ENCODE results near the gene PLTP. TPM values are rescaled to one million over a fixed set of nuclear protein-coding genes. Genes with fewer than 3 reads are reported as not detected.

The PLTP gene
- total and polyA plus RNA-seq, 2 of the 13 experiments (the other 11 are each of a cell fraction or from before 2014, with no cell fraction given), result 16.9 to 28.6 TPM

- TF ChIP-seq HNF1A (IDR thresholded peaks at IDR 0.05; ENCODE audit: low read depth) (no peak), HNF1A (CRISPR knock-in tag; IDR thresholded peaks at IDR 0.05; ENCODE audit: borderline replicate concordance) (no peak), TCF12 (IDR thresholded peaks at IDR 0.05) (no peak), TCF12 (CRISPR knock-in tag; IDR thresholded peaks at IDR 0.05) (no peak), ZNF572 (CRISPR knock-in tag; IDR thresholded peaks at IDR 0.05) (0 out of 2 replicates have a peak, but pooled peaks have one; percentile 8), ZNF598 (CRISPR knock-in tag; IDR thresholded peaks at IDR 0.05; ENCODE audit: borderline replicate concordance) (no peak), WIZ (CRISPR knock-in tag; IDR thresholded peaks at IDR 0.05) (no peak), ZNF7 (CRISPR knock-in tag; IDR thresholded peaks at IDR 0.05) (no peak), SMARCE1 (IDR thresholded peaks at IDR 0.05; ENCODE audit: borderline replicate concordance) (no peak), MED13 (CRISPR knock-in tag; IDR thresholded peaks at IDR 0.05) (no peak), ZNF101 (CRISPR knock-in tag; IDR thresholded peaks at IDR 0.05; ENCODE audit: borderline replicate concordance, low read depth) (no peak), ZNF263 (CRISPR knock-in tag; IDR thresholded peaks at IDR 0.05) (peak; percentile 97), TBP (CRISPR knock-in tag; IDR thresholded peaks at IDR 0.05) (no peak), RBFOX2 (IDR thresholded peaks at IDR 0.05; ENCODE audit: low read depth, low read length) (no peak), GABPB1 (CRISPR knock-in tag; IDR thresholded peaks at IDR 0.05) (no peak; the same call in 1 of the 2 replicates), NR2F1 (CRISPR knock-in tag; IDR thresholded peaks at IDR 0.05) (peak; percentile 18 to 47; a peak in 1 of 4 replicates), SIX4 (CRISPR knock-in tag; IDR thresholded peaks at IDR 0.05) (peak; percentile 66), ATF5 (CRISPR knock-in tag; IDR thresholded peaks at IDR 0.05; ENCODE audit: low read depth) (no peak), ZFYVE20 (CRISPR knock-in tag; IDR thresholded peaks at IDR 0.05; ENCODE audit: borderline replicate concordance, low read depth) (no peak), ZFAT (CRISPR knock-in tag; conservative IDR thresholded peaks at IDR 0.05) (no peak), ZNF143 (CRISPR knock-in tag; IDR thresholded peaks at IDR 0.05) (no peak; the same call in 1 of the 2 replicates), ZNF34 (CRISPR knock-in tag; IDR thresholded peaks at IDR 0.05; ENCODE audit: borderline replicate concordance) (no peak), HMG20A (CRISPR knock-in tag; IDR thresholded peaks at IDR 0.05; ENCODE audit: borderline replicate concordance) (no peak)
- TF ChIP-seq, protein P1, sequence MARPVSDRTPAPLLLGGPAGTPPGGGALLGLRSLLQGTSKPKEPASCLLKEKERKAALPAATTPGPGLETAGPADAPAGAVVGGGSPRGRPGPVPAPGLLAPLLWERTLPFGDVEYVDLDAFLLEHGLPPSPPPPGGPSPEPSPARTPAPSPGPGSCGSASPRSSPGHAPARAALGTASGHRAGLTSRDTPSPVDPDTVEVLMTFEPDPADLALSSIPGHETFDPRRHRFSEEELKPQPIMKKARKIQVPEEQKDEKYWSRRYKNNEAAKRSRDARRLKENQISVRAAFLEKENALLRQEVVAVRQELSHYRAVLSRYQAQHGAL (CRISPR knock-in tag; IDR thresholded peaks at IDR 0.05; ENCODE audit: not compliant biosample characterization), result peak; percentile 4
- TF ChIP-seq, protein P2, sequence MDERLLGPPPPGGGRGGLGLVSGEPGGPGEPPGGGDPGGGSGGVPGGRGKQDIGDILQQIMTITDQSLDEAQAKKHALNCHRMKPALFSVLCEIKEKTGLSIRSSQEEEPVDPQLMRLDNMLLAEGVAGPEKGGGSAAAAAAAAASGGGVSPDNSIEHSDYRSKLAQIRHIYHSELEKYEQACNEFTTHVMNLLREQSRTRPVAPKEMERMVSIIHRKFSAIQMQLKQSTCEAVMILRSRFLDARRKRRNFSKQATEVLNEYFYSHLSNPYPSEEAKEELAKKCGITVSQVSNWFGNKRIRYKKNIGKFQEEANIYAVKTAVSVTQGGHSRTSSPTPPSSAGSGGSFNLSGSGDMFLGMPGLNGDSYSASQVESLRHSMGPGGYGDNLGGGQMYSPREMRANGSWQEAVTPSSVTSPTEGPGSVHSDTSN (CRISPR knock-in tag; IDR thresholded peaks at IDR 0.05), result no peak
These were observed 21.5 kb upstream of the PLTP start (continued) for GRCh38 chr20:45933266-45934045.

Data from HepG2 (cell line).